ENCODE data around the gene LRRC4C.

LRRC4C gene

DNA sequence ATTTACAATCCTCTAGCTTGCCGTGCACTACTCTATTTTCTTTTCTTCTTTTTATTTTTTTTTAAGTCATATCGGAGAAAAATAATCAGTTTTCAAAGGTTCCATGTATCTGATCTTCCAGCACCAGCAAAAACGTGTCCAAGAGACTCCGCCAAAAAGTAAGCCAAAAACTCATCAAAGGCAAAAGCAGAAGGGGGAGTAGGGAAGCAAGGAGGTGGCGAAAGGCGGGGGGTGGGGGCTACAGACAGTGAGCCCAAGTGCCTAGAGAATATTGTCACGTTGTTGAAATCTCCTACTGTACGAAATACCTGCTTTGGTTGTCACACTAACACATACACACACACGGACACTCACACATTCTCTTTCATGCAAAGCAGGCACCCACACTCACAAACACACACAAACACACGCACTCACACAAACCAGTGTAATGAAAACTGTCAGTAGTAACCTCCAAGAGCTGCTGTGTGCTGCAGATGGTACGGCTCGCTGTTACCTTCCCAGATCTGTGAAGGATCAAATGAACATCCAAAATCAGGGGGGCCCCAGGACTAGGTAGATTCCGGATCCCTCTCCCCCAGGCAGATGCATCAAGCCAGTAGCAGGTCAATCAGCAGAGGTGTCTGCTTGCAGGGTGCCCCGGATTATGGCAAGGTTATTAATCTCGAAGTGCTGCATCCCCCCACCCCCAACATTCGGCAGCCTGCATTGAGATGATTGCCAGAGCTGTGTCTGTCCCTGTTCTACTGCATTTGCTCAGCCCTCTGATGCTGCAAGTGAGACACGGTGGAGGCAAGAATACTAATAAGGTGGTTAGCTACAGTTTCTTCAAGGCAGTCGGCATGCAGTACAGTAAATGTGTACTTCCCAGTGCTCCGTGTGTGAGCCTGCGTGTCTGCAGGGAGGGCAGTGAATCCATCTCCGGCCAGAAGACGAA, at the start of gene LRRC4C:
Gene LRRC4C (minus strand): TSS at position 188 of the 937 bp plus-strand sequence.
- peak; percentile 19 for DNase-seq

DNA sequence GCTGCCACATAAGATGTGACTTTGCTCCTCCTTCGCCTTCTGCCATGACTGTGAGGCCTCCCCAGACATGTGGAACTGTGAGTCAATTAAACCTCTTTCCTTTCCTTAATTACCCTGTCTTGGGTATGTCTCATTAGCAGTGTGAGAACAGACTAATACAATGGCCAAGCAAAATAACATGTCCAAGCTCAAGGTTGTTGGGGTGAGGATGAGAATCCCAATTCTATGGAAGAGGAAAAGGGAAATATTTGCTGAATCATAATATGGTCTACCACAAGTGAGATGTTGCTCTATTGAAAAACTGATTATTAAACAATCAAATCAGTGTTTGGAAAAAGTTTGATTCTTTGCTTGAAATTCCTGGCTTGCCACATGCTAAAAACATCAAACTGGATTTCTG, 48.7 kb upstream of the LRRC4C start:
- DNase-seq = no peak

DNA sequence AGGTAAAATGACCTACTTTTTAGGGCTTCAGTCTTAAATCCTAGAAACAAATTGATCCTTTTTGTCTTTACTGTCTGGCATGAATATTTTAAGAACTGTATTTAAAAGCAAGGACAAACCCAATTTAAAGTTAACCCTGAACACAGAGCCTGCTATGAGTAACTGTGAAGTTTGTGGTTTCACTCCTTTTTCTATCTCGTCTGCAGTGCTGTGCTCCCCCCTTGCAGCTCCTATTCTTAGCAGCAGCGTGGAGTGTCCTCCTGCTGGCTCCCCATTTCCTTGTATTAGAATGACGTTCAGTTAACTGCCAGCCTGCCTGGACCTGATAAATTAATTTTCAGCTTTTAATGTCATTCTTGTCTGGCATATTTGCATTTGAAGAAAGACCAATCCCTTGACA, 40.0 kb upstream of the LRRC4C start:
- no peak for DNase-seq

DNA sequence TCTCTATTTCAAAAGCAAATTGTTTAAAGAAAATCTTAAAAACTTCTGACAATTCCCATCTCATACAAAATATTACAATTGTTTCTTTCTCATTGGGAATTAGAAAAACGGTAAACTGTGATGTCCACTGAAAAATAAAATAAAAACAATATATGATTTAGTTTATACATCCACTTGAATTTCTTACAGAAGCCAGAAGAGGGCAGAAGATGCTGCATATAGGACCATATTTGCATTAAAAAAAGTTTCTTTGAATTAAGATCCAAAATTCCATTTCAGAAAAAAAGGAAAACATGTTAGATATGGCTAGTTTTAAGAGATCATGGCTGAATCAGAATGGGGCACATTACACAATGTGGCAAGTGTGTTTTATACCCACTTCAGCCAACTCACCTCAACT, 39.3 kb upstream of the LRRC4C start:
- no peak for DNase-seq

DNA sequence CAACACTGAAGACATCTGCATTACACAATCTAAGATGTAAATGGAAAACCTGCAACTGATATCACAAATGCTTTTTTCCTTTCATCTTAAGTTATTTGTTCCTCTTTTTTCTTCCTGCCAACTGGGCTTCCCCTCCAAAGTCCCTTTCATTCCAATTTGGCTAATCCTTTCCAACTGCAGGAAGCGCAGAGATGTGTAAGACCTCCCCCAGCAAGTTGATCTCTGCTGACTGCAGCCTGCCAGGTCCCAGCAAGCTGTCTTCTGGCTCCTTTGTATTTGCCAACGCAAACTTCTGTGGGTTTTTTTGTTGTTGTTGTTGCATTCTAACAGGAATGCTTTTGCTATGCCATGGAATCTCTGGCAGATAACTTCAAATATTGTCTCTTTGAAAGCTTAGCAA, 38.5 kb upstream of the LRRC4C start:
- no peak for DNase-seq

DNA sequence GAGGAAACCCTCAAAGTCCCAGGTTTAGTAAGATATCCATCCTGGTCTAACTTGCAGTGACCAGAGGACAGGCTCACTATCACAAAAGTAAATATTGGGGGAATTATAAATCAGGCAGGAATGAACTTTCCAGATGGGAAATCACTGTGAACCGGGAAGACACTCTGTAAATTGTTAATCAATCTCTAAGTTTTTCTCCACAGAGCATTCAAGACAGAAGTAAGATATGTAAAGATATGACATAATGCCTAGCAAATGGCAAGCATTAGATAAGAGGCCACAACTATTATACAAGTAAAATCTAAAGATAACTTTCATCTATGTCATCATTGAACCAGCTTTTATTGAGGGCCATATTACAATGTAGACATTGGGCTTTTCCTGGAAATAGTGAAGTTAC, 35.3 kb upstream of the LRRC4C start:
- no peak for DNase-seq

DNA sequence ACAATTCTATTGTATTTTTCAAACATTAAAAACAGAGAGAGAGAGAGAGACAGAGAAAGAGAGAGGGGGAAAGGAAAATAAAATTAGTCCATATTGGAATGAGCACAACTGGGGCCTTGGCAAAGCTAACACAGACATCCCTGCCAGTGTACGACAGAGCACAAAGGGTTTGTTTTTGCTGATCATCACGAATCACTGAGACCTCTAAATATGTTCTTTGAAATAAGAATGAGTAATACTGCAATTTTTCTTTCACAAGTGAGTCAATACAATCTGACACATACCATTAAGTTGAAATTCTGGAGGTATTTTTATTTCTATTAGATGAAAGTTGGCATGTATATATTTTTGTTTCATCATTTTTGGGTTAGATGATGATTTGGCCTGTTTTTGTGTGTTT, 27.0 kb upstream of the LRRC4C start:
- no peak for DNase-seq

DNA sequence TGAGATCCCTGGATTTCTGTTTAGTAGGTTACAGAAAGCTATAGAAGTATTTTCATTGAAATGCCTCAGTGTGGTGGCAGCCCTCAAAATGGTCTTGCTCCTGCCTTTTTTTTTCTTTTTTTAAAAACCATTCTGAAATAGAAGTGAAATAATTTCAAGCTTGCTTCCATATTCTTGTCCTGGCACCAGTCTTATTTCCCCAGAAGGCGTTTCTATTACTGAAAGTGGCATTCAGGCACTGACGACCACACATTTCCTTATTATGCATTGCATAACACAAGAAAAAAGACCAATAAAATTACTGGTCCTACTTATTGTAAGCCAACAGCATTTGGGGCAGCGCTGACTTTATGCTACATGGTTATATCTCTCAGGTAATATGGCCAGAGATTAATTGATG, 24.5 kb upstream of the LRRC4C start:
- no peak for DNase-seq

DNA sequence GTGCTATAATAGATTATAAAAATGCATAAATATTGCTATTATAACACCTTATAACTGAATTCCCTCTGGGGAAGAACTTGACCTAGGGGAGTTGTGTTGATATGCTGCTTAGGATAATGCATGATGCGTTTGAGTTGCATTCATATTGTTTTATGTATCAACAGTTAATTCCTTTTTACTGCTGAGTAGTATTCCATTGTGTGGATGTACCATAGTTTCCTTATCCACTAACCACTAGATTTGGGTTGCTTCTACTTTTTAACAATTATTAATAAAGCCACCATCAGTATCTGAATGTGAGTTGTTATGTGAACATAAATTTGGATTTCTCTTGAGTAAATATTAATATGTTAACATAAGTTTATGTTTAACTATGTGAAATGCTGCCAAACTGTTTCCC, 19.7 kb upstream of the LRRC4C start:
- DNase-seq = no peak

DNA sequence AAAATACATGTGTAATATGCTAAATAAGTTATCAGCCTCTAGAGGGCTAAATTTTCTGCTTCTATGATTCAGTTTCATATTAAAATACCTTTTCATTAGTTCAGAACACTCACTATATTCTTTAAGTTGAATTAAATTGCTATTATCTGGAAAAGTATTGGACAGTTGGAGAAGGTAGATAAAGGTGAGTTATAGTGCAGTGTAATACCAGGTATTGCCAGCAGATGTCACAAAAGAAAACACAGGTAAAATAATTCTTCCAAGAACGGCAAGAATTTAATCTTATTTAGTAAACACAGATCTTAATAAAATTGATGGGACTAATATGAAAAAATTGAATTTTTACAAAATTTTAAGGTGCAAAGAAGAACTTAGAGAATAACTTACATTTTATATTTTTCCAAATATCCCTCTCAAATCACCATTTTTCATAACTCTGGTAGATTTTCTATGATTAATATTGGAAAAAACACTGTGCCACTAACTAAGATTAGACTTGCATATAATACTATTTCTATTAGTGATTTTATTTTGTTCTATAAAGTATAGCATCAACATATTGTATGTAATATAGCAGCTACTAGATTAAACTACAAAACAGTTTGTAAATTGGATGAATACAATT, 1.7 kb upstream of the LRRC4C start:
- peak; percentile 3 for DNase-seq

DNA sequence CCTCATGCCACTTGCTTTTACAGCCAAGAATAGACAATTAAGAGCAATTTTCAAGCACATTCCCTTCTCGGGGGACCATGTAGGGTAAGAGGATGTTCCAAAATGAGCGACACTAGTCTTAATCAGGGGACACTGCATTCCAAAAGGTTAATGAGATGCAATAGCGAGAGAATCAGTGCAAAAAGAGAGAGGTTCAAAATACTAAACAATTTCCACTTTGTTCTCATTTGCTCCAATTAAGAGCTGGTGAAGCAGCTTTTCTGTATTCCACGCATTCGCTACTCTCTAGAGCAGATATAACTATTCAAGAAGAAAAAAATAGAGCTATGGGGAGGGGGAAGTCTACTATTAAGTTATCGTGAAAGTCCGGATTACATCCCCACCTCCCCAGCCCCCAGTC, 811 bp downstream of the LRRC4C start:
- DNase-seq = no peak

DNA sequence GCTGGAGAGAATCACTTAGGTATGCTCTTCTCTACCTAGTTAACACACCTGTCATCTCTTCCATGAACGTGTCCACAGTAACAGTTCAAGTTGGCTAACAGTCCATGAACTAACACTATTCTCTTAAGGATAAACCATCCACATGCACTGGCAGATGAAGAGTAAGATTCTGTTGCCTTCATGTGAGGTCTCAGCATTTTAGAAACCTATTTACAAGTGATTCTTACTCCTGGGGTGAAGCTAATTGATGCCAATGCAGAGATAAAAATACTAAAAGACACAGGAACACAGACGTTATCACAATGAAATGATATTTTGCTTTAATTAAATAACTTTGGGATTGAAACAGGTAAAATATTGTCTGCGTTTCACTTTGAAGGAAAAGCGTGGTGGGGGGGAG, 1.3 kb downstream of the LRRC4C start:
- no peak for DNase-seq

DNA sequence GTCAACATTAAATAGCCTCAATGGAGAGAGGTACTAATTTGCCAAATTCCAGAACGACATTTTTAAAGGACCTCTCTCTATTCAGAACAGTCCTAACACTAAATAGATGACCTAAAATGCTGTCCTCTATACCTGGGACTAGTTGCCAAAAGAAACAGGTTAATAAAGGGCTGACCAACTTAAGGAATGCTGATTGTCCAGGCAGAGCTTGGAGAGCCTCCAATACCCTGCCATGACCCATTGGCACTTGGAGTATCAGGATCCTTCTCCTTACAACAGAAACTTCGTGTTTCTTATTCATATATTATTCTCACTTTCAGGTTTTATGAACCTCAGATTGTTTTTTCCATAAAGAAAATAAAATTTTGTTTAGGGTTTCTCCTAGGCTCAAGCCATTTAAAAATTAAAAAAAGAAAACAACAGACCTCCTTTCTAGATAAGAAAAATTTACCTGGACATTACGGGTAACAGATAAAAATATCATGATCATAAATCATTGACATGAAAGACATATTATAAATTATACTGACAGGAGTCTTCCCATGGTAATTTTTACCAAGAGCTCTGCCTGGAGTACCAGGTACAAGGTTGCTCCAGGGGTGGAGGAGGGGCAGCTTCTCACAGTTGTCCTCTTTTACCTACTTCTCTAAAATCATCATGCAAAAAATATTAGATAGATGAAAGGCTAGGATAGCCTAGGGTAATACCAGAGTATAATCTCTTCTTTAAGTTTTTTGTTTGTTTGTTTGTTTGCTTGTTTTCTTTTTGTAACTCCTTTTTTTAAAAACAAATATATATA, 2.0 kb downstream of the LRRC4C start:
- DNase-seq = no peak

DNA sequence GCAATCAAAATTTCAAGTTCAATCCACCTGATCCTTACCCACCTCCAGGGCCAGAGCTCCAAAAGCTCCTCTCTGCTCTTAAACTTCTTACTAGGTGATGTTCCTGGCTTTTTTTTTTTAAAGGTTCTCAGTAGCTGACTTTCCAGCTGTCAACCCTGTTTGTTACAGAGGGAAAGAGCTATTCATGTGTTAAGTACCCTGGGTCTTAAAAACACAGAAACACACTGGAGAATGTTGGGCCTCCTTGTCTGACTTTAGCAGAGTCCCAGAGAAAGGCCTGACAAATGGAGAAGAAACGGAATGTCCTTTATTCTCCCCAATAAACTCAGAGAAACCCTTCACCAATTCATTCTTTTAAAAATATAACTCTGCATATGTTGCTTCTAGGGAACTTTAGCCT, 3.2 kb downstream of the LRRC4C start:
- no peak for DNase-seq

DNA sequence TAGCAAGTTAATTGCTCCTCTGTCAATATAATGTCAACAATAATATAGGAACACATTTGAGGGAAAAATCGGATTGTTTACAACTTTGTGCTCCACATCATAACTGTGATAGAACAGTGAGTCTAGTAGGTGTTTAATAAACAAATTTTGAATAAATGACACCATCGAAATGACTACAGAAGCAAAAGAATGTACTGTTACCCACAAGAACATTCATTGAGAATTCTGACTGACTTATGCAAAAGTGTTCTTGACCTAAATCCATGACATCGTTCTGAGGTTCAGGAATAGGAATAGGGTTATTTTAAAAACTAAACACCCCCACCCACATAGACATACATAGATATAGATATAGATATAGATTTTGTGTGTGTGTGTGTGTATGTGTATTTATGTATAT, 8.4 kb downstream of the LRRC4C start:
- DNase-seq = no peak

DNA sequence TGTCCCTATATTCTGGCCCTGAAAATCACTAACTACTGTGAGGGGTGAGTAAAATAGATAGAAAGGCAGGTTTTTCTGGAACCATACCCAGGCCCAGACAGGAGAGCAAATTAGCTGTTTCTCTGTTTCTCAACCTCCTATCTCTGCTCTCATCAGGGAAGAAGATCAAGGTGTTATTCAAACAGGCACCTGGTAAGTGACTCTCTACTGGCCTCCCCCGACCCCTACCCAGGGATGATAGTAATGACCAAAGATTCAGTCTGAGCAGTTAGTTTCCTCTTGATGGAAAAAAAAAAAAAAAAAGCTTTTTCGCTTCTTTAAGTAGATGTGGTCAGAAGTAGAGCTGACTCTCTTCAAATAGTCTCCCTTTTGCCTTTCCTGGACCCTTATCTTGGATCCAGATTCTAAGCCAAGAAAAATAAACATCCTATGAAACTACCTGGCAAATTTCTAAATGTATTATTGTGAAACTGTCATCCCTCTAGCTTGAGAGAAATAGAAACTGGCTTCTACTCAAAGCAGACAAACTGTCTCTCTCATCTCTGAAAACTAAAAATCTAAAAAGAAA, 9.9 kb downstream of the LRRC4C start:
- DNase-seq = no peak

DNA sequence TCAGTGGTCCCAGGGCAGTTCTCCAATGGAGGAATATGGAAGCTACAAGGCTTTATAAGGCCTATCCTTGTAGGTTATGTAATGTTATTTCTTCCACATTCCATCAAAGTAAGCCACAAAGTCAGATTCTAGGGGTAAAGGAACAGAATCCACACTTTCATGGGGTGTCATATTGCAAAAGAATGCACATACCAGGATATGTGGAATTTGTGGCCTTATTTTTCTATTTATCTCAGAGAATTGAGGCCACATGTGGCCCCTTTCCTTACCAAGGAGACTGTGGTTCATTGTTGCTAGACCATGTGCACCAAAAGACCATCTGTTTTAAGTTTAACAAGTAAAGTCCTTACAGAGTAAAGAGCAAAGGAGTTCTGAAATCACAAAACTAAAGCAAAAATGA, 12.9 kb downstream of the LRRC4C start:
- no peak for DNase-seq

DNA sequence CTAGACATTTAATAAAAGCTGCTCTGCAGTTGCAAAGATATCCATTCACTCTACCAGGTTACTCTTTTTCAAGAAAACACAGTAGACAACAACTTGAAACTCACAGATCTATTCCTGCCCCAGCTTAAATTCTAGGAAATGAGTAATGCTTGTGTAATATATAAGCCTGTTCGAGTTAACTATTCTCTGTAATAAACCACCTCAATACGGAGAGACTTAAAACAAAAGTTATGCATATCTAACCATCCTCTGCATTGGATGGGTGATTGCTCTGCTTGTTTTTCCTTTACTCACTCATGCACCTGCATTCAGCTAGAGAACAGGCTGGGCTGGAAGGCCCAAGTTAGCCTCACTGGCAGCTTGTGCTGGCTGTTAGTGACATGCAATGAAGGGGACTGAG, 13.3 kb downstream of the LRRC4C start:
- DNase-seq = no peak

DNA sequence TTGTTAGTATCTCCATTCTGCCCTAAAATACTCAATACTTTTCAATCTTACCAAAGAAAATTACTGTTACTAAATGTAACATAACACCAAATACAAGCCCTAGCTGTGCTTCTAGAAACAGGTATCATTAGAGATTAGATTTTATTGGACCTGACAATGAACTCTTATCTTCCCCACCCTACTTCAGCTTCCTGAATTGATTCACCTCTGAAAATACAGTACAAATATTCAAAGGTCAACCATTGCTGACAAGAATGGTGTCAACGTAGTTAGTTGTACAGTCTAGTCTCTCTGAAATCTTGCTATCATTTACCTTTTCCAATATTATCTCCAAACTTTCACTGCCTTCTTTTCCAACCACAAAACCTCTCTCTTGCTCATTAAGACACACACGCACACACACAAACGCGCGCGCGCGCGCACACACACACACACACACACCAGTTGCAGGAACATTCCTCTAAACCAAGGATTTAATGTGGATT, 22.4 kb downstream of the LRRC4C start:
- DNase-seq = no peak

DNA sequence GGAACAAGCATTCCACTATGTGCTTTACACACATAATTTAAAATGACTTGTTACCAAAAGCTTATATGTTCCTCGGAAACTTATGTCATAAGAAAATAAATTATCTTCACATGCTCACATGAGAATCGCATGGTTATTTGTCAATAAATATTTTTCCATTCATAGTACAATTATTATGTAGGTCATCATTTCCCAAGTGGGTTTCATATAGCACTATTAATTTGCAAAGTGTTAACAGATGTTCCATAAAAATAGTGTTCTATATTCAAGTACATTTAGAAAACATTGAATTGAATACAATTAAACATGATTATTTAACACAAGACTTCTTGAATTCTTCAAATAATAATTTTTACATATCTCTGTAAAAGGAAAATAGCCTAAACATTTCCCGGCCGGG, 23.9 kb downstream of the LRRC4C start:
- no peak for DNase-seq

DNA sequence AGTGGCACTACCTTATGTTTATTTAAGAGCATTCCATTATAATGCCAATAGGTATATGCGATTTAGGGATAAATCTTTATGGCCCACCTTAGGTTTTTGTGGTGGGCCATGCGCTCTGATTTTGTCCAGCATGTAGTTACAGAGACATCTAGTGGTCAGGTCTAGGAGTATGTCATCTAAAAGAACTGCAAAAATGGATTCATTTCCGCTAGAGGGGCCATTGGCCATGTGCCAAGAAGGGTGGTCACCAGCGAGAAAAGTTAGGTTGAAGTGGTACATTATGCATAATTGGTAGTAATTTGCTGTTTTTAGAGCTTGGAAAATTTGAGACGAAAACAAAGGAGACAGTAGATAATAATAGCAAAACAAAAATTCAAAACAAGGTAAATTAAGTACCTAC, 27.7 kb downstream of the LRRC4C start:
- no peak for DNase-seq

DNA sequence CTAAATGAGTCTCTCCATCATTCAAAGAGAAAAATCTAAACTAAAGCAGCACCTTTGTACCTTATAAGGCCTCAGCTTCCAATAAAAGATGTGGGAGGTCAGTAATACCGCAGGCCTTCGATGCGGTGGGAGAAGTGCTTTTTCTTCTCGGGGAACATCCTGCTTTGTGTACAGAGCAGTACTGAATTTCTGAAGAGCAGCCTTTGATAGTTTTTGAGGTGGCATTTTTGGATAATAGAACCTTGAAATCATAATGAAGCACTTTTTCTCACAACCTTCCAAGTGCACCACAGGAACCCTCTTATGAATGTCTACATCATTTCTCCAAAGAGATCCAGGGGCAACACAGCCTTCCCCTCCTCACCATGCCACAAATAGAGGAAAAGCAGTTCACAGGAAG, 39.6 kb downstream of the LRRC4C start:
- no peak for DNase-seq

DNA sequence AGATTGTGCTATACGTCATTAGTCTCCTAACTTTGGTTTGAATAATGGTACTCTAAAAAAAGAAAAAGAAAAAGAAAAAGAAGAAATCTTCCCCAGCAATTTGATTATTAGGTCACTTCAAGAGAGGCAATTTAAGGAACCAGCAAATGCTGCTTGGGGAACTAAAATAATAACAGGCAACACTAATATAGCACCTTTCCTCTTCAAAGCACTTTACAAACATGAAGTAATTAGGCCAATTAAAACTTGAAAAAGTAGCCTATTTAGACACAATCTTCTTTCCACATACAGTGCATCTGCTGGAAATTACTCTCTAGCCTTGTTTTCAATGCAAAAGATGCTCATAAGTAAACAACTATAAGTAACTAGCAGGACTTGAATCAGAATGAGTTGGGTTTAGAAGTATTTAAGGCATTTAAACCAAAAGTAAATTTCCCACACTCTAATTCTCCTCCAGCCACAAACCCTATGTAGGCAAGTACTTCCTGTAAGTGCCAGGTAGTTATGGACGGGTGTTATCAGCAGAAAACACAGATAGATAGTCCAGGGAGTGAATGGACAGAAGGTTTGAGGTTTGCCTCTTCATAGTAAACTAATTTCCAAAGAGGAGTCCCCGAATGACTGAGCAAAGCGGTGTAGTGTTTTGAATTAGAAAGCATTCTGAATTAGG, 44.5 kb downstream of the LRRC4C start:
- no peak for DNase-seq
